Ovary (tissue), 9 donors: Measurements from ENCODE around the gene FAM107B. TPM values are rescaled to one million over a fixed set of nuclear protein-coding genes. Genes with fewer than 3 reads are reported as not detected.

ENCODE experiments used
- DNase-seq, 5 donors: peaks; one replicate each; pipeline ENCODE4 v3.0.0-alpha.2; 2019 to 2020
- H3K27ac ChIP-seq, 2 donors: fragments of 200-600 bp; one replicate each; pipeline versions ENCODE4 v1.5.1 to v1.8.0; 2019 to 2022
- H3K27me3 ChIP-seq: fragments of 200-600 bp; one replicate; pipeline ENCODE4 v1.8.0; 2022
- H3K36me3 ChIP-seq: fragments of 200-600 bp; sonication (generic); one replicate; pipeline ENCODE4 v1.5.1; 2019
- H3K4me1 ChIP-seq: one replicate; pipeline ENCODE4 v1.8.1; 2013; ENCODE audit warnings: mild to moderate bottlenecking, moderate library complexity; ENCODE audit not compliant: insufficient read depth
- H3K4me3 ChIP-seq: fragments of 200-600 bp; sonication (generic); one replicate; pipeline ENCODE4 v1.5.1; 2017
- H3K9me3 ChIP-seq, 2 donors: fragments of 200-600 bp in 1 of 2; sonication (generic) in 1 of 2; one replicate each; pipeline versions ENCODE4 v1.5.1 to v1.8.1; 2013 to 2019; ENCODE audit warnings: mild to moderate bottlenecking in 1 of 2, moderate library complexity in 1 of 2
- EP300 ChIP-seq: sonication (generic); formaldehyde crosslinking; IDR thresholded peaks from one replicate; pipeline ENCODE4 v1.6.1; 2017; ENCODE audit warnings: antibody characterized with exemption
- POLR2A ChIP-seq: fragments of 450-650 bp; IDR thresholded peaks from one replicate; pipeline ENCODE4 v1.6.1; 2017; ENCODE audit warnings: antibody characterized with exemption, mild to moderate bottlenecking, moderate library complexity
- WGBS, 3 donors: extraction: QIAGEN DNeasy Blood & Tissue Kit in 1 of 3; methylation state at CpG; one replicate each; pipeline versions ENCODE4 v1.1.5 to v1.1.7; 2013 to 2017; 5-methylcytosine and 5-hydroxymethylcytosine counted together
- intact Hi-C, 4 donors: fragments of 100-400 bp; cut with DNase I; formaldehyde crosslinking; loops; one replicate each; pipeline versions ENCODE4 v1.11.0 to v1.15.1; 2022 to 2023
- polyA plus RNA-seq, 2 donors: library from polyadenylated mRNA; stranded (reverse); fragments of 200-250 nt in 1 of 2; fragments of 350-450 nt in 1 of 2; fragmentation: Illumina TruSeq in 1 of 2; extraction: RNeasy Lipid Tissue Mini Kit (QIAGEN cat#74804) in 1 of 2; gene quantifications; one replicate each; pipeline ENCODE4 v1.2.3, GENCODE V29; 2013 to 2014
- total RNA-seq, 7 donors: library from RNA; depleted of rRNA in 2 of 7; stranded (reverse); fragments of >200 nt in 2 of 7; fragmentation: NEBNext Ultra II Directional in 3 of 7; extraction: Animal tissue kit (Norgen Biotek cat#: 25700) in 3 of 7; gene quantifications; one replicate each; pipeline versions ENCODE4 v1.1.0 to v1.2.4, GENCODE V29; 2016 to 2023
- TF ChIP-seq, protein P1 (sequence below), 3 donors: fragments of 450-650 bp in 2 of 3; fragments of 200-600 bp in 1 of 3; IDR thresholded peaks; one replicate each; pipeline versions ENCODE4 v1.5.1 to v1.8.0; 2016 to 2022; ENCODE audit warnings: antibody characterized with exemption in 3 of 3, mild to moderate bottlenecking in 1 of 3
- donor health status: DM: no; HTN: no; CAD: no; lungs with moderate emphysema.
- donor health status: DM: no; HTN: no; CAD: no.
- donor health status: Bipolar disorder and iron deficiency.
- donor health status: DM: yes; HTN: yes; CAD: no.
- donor health status: DM: no; HTN: no; CAD: no.
- donor health status: DM: yes; HTN: yes; CAD: no.

Gene FAM107B
- total and polyA plus RNA-seq, 9 donors, result 6.0 to 26.6 (median 15.0) TPM

DNA sequence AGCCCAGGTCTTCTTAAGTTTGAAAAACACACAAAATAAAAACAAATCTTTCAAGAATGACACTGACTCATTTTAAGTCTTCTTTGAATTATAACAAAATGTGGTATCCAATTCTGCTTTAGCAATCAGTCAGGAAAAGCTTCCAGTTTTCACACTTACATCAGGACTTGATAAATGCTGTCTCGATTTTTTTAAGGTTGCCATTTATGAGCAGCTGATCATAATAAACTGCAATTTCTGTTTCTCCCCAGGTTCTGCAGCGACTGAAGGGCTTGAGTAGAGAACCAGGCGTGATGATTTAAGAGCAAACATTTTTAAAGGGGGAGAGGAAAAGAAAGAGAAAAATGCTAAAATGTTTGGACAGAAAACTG is 71.1 kb downstream of the FAM107B start:
- Histone ChIP-seq H3K4me1 (no peaks in the 10 kb centered on the region), H3K4me3 (no peak overlapping the region), H3K36me3 (no peaks in the 10 kb centered on the region), H3K9me3 (no peaks in the 10 kb centered on the region), H3K27ac (no peak overlapping the region), H3K27me3 (no peaks in the 10 kb centered on the region)
- TF ChIP-seq EP300, result no peak
- TF ChIP-seq, protein P1, sequence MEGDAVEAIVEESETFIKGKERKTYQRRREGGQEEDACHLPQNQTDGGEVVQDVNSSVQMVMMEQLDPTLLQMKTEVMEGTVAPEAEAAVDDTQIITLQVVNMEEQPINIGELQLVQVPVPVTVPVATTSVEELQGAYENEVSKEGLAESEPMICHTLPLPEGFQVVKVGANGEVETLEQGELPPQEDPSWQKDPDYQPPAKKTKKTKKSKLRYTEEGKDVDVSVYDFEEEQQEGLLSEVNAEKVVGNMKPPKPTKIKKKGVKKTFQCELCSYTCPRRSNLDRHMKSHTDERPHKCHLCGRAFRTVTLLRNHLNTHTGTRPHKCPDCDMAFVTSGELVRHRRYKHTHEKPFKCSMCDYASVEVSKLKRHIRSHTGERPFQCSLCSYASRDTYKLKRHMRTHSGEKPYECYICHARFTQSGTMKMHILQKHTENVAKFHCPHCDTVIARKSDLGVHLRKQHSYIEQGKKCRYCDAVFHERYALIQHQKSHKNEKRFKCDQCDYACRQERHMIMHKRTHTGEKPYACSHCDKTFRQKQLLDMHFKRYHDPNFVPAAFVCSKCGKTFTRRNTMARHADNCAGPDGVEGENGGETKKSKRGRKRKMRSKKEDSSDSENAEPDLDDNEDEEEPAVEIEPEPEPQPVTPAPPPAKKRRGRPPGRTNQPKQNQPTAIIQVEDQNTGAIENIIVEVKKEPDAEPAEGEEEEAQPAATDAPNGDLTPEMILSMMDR (IDR thresholded peaks at IDR 0.05), result no peak
- DNase-seq, result no peak
- intact Hi-C loops, result no loop called here
- WGBS, 3 donors, result 62 to 74% (median 64%) methylated on average over 3 of the region's 3 CpGs

DNA sequence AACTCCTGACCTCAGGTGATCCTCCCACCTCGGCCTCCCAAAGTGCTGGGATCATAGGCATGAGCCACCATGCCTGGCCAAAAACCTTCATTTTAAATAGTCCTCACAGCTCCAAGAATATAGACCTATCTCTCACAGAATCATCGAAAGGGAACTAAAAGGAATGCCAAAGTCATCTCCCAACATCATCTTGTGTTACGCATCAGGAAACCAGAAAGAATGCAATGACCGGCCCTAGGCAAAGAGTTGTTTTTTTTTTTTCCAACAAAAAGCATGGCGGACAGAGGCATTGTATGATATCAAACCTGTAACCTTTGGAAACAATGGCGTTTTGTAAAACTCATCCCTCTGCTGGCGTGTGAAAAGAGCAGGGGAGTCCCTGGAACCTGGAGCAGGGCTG is 73.2 kb downstream of the FAM107B start:
- H3K9me3 ChIP-seq, result no peaks in the 10 kb centered on the region
- H3K4me3 ChIP-seq, result no peak overlapping the region
- H3K4me1 ChIP-seq, result no peaks in the 10 kb centered on the region
- H3K27me3 ChIP-seq, result no peaks in the 10 kb centered on the region
- H3K36me3 ChIP-seq, result no peaks in the 10 kb centered on the region
- intact Hi-C loops, result no loop called here
- TF ChIP-seq POLR2A (no peak), EP300 (no peak)
- TF ChIP-seq, protein P1 (IDR thresholded peaks at IDR 0.05), result no peak
- no peak overlapping the region for H3K27ac ChIP-seq
- WGBS, 3 donors, result 79 to 87% (median 85%) methylated on average over 7 of the region's 7 CpGs
- DNase-seq, result no peak

- TF ChIP-seq EP300 (no peak), POLR2A (no peak)
- TF ChIP-seq, protein P1 (IDR thresholded peaks at IDR 0.05), result no peak
- no peak for DNase-seq
- no peak overlapping the region for H3K27ac ChIP-seq
- H3K27me3 ChIP-seq, result no peaks in the 10 kb centered on the region
- no peaks in the 10 kb centered on the region for H3K36me3 ChIP-seq
- H3K4me1 ChIP-seq, result no peaks in the 10 kb centered on the region
- WGBS, 3 donors, result 0 to 41% (median 0%) methylated on average over 1 of the region's 1 CpG
- intact Hi-C loops, result no loop called here
- H3K9me3 ChIP-seq, result no peaks in the 10 kb centered on the region
- H3K4me3 ChIP-seq, result no peak overlapping the region
Observed at GRCh38 chr10:14700546-14700945, 74.2 kb downstream of the FAM107B start.

- Histone ChIP-seq H3K4me1 (no peaks in the 10 kb centered on the region), H3K27ac (no peak overlapping the region), H3K9me3 (no peaks in the 10 kb centered on the region), H3K4me3 (no peak overlapping the region), H3K27me3 (no peaks in the 10 kb centered on the region), H3K36me3 (no peaks in the 10 kb centered on the region)
- intact Hi-C loops, result no loop called here
- WGBS, 3 donors, result 94 to 99% (median 96%) methylated on average over 4 of the region's 4 CpGs
- TF ChIP-seq, protein P1 (IDR thresholded peaks at IDR 0.05), result no peak
- TF ChIP-seq POLR2A (no peak), EP300 (no peak)
- no peak for DNase-seq
Observed at GRCh38 chr10:14699482-14699881, 75.2 kb downstream of the FAM107B start.

DNA sequence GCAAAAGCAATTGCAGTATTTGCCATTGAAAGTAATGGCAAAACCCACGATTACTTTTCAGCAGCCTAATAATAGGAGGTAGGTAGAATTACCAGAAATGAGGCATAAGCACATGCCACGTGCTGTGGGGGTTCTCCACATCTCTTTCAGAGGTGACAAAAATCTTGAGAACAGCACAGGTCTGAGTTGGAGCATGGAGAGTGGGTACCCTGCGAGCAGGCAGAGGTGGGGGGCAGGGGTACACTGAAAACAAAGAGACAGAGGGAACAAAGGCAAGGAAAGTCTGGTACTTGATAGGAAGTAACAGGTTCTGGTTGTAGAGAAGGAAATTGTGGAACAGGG is 75.9 kb downstream of the FAM107B start:
- Histone ChIP-seq H3K27ac (no peak overlapping the region), H3K4me1 (no peaks in the 10 kb centered on the region), H3K9me3 (no peaks in the 10 kb centered on the region), H3K27me3 (no peaks in the 10 kb centered on the region), H3K36me3 (no peaks in the 10 kb centered on the region), H3K4me3 (no peak overlapping the region)
- WGBS, 3 donors, result 47 to 70% (median 59%) methylated on average over 3 of the region's 3 CpGs
- intact Hi-C loops, result no loop called here
- TF ChIP-seq EP300 (no peak), POLR2A (no peak)
- TF ChIP-seq, protein P1 (IDR thresholded peaks at IDR 0.05), result no peak
- DNase-seq, result no peak
